Gastrocnemius medialis (tissue), 4 donors: ENCODE results near the gene MACROD1.

ENCODE experiments used
- POLR2A ChIP-seq, 2 donors: fragments of 450-650 bp; IDR thresholded peaks; one replicate each; pipeline ENCODE4 v1.6.1; 2017; ENCODE audit warnings: antibody characterized with exemption in 2 of 2, mild to moderate bottlenecking in 2 of 2, moderate library complexity in 2 of 2
- TF ChIP-seq, protein P1 (sequence below), 5 experiments: fragments of 450-650 bp in 3 of 5; fragments of 200-600 bp in 2 of 5; sonication (generic) in 2 of 5; IDR thresholded peaks in 4 of 5; conservative IDR thresholded peaks in 1 of 5; 1 replicate in 4 of 5; 2 replicates in 1 of 5; pipeline ENCODE4 v1.5.1; 2016 to 2019; ENCODE audit warnings: antibody characterized with exemption in 5 of 5, mild to moderate bottlenecking in 3 of 5, moderate library complexity in 3 of 5

DNA sequence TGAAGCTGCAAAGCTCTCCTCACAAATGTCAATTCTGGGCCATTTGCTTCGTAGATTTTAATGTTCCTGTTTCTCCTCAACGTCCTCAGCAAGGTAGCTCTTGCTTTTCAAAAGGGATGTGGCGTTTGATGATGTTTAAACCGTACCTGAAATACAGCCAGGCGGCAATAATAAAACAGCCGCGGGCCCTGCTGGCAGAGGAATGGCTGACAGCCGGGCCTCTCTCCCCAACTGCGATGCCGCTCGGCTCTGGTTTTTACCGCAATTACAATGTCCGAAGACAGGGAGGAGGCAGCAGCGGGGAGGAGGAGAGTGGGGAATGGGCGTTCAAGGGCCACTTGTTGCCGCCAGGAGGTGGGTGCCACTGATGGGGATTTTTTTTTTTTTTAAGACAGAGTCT is 27.5 kb downstream of the MACROD1 start:
- TF ChIP-seq, protein P1, sequence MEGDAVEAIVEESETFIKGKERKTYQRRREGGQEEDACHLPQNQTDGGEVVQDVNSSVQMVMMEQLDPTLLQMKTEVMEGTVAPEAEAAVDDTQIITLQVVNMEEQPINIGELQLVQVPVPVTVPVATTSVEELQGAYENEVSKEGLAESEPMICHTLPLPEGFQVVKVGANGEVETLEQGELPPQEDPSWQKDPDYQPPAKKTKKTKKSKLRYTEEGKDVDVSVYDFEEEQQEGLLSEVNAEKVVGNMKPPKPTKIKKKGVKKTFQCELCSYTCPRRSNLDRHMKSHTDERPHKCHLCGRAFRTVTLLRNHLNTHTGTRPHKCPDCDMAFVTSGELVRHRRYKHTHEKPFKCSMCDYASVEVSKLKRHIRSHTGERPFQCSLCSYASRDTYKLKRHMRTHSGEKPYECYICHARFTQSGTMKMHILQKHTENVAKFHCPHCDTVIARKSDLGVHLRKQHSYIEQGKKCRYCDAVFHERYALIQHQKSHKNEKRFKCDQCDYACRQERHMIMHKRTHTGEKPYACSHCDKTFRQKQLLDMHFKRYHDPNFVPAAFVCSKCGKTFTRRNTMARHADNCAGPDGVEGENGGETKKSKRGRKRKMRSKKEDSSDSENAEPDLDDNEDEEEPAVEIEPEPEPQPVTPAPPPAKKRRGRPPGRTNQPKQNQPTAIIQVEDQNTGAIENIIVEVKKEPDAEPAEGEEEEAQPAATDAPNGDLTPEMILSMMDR (IDR thresholded peaks at IDR 0.05 in 4 of 5, conservative IDR thresholded peaks at IDR 0.05 in 1 of 5) = no peak
- no peak for TF ChIP-seq POLR2A (IDR thresholded peaks at IDR 0.05)
